Astrocyte (in vitro differentiated cells and primary cell): ENCODE results near the gene NAT9. TPM values are rescaled to one million over a fixed set of nuclear protein-coding genes. Genes with fewer than 3 reads are reported as not detected.

Source experiments
- DNase-seq: peaks from one replicate; pipeline ENCODE4 v3.0.0-alpha.2; 2010; ENCODE audit warnings: low read depth
- FAIRE-seq: peaks from 2 replicates; lab custom pipeline; 2011; peaks lifted over from hg19 to GRCh38; lab: Jason Lieb, UNC
- H2AFZ ChIP-seq: 2 replicates; pipeline ENCODE4 v1.6.0; 2012; ENCODE audit warnings: low read depth, low read length, inconsistent platforms
- H3K27ac ChIP-seq: 2 replicates; pipeline ENCODE4 v1.5.1; 2011; ENCODE audit warnings: low read depth, low read length, inconsistent platforms
- H3K27me3 ChIP-seq: 2 replicates; pipeline ENCODE4 v1.6.0; 2011; ENCODE audit warnings: low read length, inconsistent platforms; ENCODE audit not compliant: insufficient read depth
- H3K36me3 ChIP-seq: 2 replicates; pipeline ENCODE4 v1.5.1; 2011; ENCODE audit warnings: low read length, inconsistent platforms; ENCODE audit not compliant: insufficient read depth
- H3K4me1 ChIP-seq: 2 replicates; pipeline ENCODE4 v1.5.1; 2011; ENCODE audit warnings: low read length, inconsistent platforms; ENCODE audit not compliant: insufficient read depth
- H3K4me2 ChIP-seq: 2 replicates; pipeline ENCODE4 v1.6.0; 2012; ENCODE audit warnings: low read length, inconsistent platforms
- H3K4me3 ChIP-seq: 2 replicates; pipeline ENCODE4 v1.5.1; 2011; ENCODE audit warnings: low read depth, mild to moderate bottlenecking, low read length, inconsistent platforms; ENCODE audit not compliant: insufficient read depth
- H3K79me2 ChIP-seq: 2 replicates; pipeline ENCODE4 v1.6.0; 2012; ENCODE audit warnings: mild to moderate bottlenecking, low read length, inconsistent platforms; ENCODE audit not compliant: insufficient read depth
- H3K9ac ChIP-seq: 2 replicates; pipeline ENCODE4 v1.6.0; 2012; ENCODE audit warnings: mild to moderate bottlenecking, low read length, inconsistent platforms
- H3K9me3 ChIP-seq: 2 replicates; pipeline ENCODE4 v1.5.1; 2012; ENCODE audit warnings: low read depth, mild to moderate bottlenecking, low read length, inconsistent platforms; ENCODE audit not compliant: insufficient read depth
- H4K20me1 ChIP-seq: 2 replicates; pipeline ENCODE4 v1.6.0; 2012; ENCODE audit warnings: low read length, inconsistent platforms; ENCODE audit not compliant: insufficient read depth
- H3K27ac Mint-ChIP-seq: one replicate; pipeline ENCODE4 v1.8.0; 2021; ENCODE audit warnings: mild to moderate bottlenecking, mixed read lengths; ENCODE audit not compliant: unreplicated experiment
- H3K27me3 Mint-ChIP-seq: one replicate; pipeline ENCODE4 v1.8.0; 2021; ENCODE audit warnings: low read depth, mixed read lengths; ENCODE audit not compliant: unreplicated experiment
- H3K36me3 Mint-ChIP-seq: one replicate; pipeline ENCODE4 v1.8.0; 2021; ENCODE audit warnings: low read depth, mixed read lengths; ENCODE audit not compliant: unreplicated experiment
- H3K4me1 Mint-ChIP-seq: one replicate; pipeline ENCODE4 v1.8.0; 2021; ENCODE audit warnings: low read depth, mixed read lengths; ENCODE audit not compliant: unreplicated experiment
- H3K4me3 Mint-ChIP-seq: one replicate; pipeline ENCODE4 v1.8.0; 2021; ENCODE audit warnings: mild to moderate bottlenecking, moderate library complexity, mixed read lengths; ENCODE audit not compliant: unreplicated experiment
- H3K9me3 Mint-ChIP-seq: one replicate; pipeline ENCODE4 v1.8.0; 2021; ENCODE audit warnings: mild to moderate bottlenecking, mixed read lengths; ENCODE audit not compliant: unreplicated experiment
- CTCF ChIP-seq: IDR thresholded peaks from 2 replicates; pipeline ENCODE4 v1.5.1; 2011; ENCODE audit warnings: low read depth, mild to moderate bottlenecking, inconsistent platforms, low read length, moderate library complexity; ENCODE audit not compliant: insufficient read depth
- EZH2 ChIP-seq: IDR thresholded peaks from 2 replicates; pipeline ENCODE4 v1.6.1; 2012; ENCODE audit warnings: mild to moderate bottlenecking, low read length, inconsistent platforms; ENCODE audit not compliant: insufficient read depth
- total RNA-seq: library from RNA; stranded (reverse); gene quantifications from 2 replicates; pipeline ENCODE4 v1.2.1, GENCODE V29; 2021

NAT9 gene
- total RNA-seq, 1 donor from 2014 or later: 58.4 TPM

GRCh38 chr17:74816905-74817620 is 40.9 kb upstream of the NAT9 start:
- H4K20me1 ChIP-seq: peaks cover 45% of the 10 kb centered on the region
- Mint-ChIP-seq H3K4me3 (no peak overlapping the region), H3K27ac (no peak overlapping the region), H3K27me3 (peaks cover 2% of the 10 kb centered on the region), H3K4me1 (no peaks in the 10 kb centered on the region), H3K9me3 (no peaks in the 10 kb centered on the region), H3K36me3 (peaks cover 37% of the 10 kb centered on the region)
- H3K4me1 ChIP-seq: no peaks in the 10 kb centered on the region
- TF ChIP-seq CTCF (no peak), EZH2 (no peak)
- no peak for DNase-seq
- no peak for FAIRE-seq
- H3K9me3 ChIP-seq: no peaks in the 10 kb centered on the region
- H3K27me3 ChIP-seq: no peaks in the 10 kb centered on the region
- no peak overlapping the region for H3K9ac ChIP-seq
- no peaks in the 10 kb centered on the region for H3K79me2 ChIP-seq
- H3K36me3 ChIP-seq: no peaks in the 10 kb centered on the region
- H3K27ac ChIP-seq: no peak overlapping the region
- no peak overlapping the region for H3K4me3 ChIP-seq
- no peak overlapping the region for H2AFZ ChIP-seq
- no peak overlapping the region for H3K4me2 ChIP-seq

GRCh38 chr17:74815550-74816370 is 39.6 kb upstream of the NAT9 start:
- H3K4me2 ChIP-seq: no peak overlapping the region
- no peaks in the 10 kb centered on the region for H3K36me3 ChIP-seq
- H3K79me2 ChIP-seq: no peaks in the 10 kb centered on the region
- DNase-seq (no peak), FAIRE-seq (no peak)
- no peaks in the 10 kb centered on the region for H3K4me1 Mint-ChIP-seq
- H2AFZ ChIP-seq: no peak overlapping the region
- H3K9me3 Mint-ChIP-seq: no peaks in the 10 kb centered on the region
- H3K9ac ChIP-seq: no peak overlapping the region
- peaks cover 38% of the 10 kb centered on the region for H3K36me3 Mint-ChIP-seq
- H4K20me1 ChIP-seq: peaks cover 50% of the 10 kb centered on the region
- H3K9me3 ChIP-seq: no peaks in the 10 kb centered on the region
- no peak overlapping the region for H3K4me3 ChIP-seq
- no peak overlapping the region for H3K4me3 Mint-ChIP-seq
- no peak overlapping the region for H3K27ac Mint-ChIP-seq
- no peak overlapping the region for H3K27ac ChIP-seq
- no peak for TF ChIP-seq EZH2
- no peak for TF ChIP-seq CTCF
- peaks cover 2% of the 10 kb centered on the region for H3K27me3 Mint-ChIP-seq
- H3K27me3 ChIP-seq: no peaks in the 10 kb centered on the region
- no peaks in the 10 kb centered on the region for H3K4me1 ChIP-seq
